WI38 (cell line): ENCODE results near the gene FBXO31.

Experiments used
- H3K4me3 ChIP-seq: 2 replicates; pipeline ENCODE4 v1.5.1; 2011; ENCODE audit warnings: low read depth, mild to moderate bottlenecking, control low read depth, low read length
- TF ChIP-seq, protein P1 (sequence below): IDR thresholded peaks from 2 replicates; pipeline ENCODE4 v1.5.1; 2012; ENCODE audit warnings: low read depth, mild to moderate bottlenecking, control low read depth, low read length

FBXO31 gene

DNA sequence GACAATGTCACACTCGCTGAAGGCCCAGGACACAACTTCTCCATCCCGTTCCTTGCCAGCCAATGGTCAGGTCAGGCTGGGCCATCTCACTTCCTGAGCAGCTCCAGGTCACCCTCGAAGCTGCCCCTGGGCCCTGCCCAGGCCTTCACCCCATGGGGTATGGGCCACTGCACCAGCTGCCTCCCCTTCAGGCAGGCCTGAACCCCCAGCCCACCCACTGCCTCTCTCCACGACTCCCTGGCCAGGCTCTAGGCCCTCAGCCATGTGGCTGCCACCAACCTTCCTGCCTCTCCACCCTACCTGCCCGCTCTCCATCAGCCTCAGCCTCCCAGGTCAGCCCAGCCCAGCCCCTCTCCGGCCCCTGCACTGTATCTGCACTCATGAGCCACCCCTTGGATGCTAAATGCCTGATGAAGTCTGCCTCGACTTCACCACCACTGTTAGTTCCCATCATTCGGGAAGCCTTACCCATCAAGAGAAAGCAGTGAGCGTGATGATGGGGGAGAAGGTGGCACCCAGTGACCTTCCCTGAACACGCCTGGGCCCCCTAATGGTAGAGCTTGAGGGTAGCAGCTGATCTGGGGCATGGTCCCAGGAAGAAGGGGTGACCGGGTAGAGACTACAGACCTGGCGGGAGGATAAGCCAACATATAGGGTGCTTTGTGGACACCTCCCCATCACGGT is 35.5 kb downstream of the FBXO31 start:
- TF ChIP-seq, protein P1, sequence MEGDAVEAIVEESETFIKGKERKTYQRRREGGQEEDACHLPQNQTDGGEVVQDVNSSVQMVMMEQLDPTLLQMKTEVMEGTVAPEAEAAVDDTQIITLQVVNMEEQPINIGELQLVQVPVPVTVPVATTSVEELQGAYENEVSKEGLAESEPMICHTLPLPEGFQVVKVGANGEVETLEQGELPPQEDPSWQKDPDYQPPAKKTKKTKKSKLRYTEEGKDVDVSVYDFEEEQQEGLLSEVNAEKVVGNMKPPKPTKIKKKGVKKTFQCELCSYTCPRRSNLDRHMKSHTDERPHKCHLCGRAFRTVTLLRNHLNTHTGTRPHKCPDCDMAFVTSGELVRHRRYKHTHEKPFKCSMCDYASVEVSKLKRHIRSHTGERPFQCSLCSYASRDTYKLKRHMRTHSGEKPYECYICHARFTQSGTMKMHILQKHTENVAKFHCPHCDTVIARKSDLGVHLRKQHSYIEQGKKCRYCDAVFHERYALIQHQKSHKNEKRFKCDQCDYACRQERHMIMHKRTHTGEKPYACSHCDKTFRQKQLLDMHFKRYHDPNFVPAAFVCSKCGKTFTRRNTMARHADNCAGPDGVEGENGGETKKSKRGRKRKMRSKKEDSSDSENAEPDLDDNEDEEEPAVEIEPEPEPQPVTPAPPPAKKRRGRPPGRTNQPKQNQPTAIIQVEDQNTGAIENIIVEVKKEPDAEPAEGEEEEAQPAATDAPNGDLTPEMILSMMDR, result no peak
- no peak overlapping the region for H3K4me3 ChIP-seq

DNA sequence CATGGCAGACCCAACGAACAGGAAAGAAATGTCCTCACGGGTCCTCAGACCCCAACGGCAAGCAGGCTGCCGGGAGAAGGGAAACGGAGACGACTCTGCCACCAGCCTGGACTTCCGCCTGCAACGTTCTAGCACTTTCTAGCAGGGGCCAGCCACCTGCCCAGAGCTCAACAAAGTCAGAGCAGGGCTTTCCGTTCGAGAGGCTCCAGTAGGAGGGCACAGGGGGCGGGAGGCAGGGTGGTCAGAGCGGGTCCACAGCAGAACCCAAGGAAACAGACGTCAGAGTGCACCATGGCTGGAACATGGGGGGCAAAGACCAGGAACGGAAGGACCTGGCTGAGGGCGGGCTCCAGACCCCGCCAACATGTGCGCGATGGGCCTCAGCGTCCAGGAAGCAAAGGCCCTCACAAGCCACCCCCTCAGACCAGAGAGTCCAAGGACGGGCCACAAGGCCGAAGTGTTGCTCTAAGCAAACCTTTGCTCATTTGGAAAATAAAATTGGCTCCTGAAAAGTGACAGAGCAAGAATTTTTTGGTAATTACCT is 37.0 kb downstream of the FBXO31 start:
- TF ChIP-seq, protein P1, result no peak

DNA sequence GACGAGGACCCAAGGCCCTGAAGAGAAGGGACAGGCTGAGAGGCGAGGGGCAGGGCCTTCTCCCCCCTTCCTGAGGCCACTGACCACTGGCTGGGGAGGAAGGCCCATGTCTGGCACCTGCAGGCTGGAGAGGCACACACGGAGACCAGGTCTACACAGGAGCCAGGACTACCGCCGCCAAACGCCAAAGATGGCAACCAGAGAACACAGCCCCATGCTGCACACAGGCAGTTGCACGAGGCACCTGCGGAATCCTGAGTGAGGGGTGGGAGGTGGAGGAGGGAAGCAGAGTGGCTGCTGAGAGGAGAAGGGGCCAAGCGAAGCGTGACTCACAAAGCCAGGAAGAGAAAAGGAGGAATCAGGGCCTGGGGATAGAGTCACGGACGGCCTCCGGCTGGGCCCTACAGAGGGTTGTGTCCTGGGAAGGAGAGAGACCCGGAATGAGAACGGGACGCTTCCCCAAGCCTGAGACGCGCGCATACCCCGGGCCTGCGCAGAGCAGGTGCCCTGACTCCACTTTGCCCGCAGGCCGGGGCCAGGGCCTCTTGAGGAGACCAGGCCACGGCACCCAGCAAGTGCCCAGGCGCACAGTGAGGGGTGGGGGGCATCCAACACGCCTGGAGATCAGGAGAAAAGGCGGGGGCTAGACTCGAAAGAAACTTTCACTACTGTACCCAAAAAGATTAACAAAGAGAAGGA is 37.7 kb downstream of the FBXO31 start:
- no peak overlapping the region for H3K4me3 ChIP-seq
- TF ChIP-seq, protein P1, result no peak

More for the DNA sequence above, 37.0 kb downstream of the FBXO31 start:
- no peak overlapping the region for H3K4me3 ChIP-seq

DNA sequence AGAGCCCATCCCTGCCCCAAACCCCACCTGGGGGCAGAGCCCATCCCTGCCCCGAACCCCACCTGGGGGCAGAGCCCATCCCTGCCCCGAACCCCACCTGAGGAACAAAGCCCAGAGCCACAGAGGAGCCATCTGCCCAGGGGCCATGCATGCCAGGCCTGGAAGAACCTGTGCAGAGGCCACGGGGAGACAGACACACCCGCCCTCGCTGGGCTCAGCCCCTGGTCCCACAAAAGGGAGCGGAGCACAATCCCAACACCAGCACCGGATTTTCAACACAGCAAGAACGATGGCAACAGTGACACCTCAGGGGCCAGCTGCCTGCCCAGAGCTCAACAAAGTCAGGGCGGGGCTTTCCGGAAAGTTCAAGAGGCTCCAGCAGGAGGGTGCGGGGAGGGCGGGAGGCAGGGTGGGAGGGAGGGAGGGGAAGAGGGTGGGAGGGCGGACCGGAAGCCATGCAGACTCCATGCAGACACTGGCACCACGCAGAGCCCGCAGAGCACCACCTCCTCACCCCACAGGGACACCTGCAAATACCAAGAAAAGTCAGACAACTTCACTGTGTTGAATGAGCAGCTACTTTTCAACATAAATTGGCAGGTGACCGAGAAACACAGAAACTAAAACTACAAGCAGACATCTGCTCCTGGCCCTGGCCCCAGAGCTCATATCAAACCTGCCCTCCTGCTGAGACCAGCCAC is 38.5 kb downstream of the FBXO31 start:
- no peak overlapping the region for H3K4me3 ChIP-seq
- TF ChIP-seq, protein P1, result no peak

DNA sequence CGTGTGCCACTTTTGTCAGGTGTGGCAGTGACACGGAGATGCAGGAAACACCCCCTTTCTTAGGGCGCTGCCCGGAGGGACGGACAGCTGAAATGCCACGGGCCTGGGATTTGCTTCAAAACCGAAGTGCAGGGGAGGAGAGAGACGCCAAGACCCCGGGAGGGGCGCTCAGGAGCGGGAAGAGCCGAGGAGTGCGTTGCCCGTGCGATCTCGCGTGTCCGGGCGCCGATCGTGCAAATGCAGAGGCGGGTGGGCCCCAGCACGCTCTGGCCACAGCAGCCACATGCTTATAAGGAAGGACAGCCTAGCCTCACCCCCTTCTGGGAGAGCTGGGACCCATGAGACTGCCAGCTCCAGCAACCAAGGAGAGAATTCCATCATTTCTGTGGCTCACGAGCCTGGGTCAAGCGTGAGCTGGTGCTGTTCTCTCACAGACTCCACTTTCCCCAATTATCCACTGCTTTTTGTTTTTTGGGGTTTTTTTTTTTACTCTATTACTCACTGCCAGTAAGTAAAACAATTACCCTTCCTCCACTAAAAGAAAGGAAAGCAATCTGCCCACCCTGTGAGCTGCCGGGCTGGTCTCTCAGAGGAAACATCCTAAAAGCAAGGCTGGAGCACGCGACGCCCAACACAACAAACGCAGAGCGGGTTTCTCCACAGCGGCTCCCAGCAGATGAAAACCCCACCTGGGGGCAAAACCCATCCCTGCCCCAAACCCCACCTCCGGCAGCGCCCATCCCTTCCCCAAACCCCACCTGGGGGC is 39.2 kb downstream of the FBXO31 start:
- H3K4me3 ChIP-seq, result no peak overlapping the region
- TF ChIP-seq, protein P1, result no peak

DNA sequence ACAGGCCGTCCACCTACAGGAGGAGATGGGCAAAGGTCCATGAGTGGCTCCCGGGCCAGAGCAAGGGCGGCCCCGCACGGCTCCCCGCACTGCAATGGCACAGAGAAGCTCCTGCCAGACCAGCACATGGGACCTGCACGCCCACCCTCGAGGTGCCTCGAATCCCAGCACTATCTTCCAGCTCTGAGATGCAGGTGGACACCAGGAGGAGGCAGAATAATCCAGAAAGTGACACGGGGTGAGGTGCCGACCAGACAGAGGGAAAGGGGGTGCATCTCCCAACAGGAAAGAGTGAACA is 39.9 kb downstream of the FBXO31 start:
- TF ChIP-seq, protein P1, result no peak
- no peak overlapping the region for H3K4me3 ChIP-seq
